Measurements from ENCODE around the gene PANK3.

DNA sequence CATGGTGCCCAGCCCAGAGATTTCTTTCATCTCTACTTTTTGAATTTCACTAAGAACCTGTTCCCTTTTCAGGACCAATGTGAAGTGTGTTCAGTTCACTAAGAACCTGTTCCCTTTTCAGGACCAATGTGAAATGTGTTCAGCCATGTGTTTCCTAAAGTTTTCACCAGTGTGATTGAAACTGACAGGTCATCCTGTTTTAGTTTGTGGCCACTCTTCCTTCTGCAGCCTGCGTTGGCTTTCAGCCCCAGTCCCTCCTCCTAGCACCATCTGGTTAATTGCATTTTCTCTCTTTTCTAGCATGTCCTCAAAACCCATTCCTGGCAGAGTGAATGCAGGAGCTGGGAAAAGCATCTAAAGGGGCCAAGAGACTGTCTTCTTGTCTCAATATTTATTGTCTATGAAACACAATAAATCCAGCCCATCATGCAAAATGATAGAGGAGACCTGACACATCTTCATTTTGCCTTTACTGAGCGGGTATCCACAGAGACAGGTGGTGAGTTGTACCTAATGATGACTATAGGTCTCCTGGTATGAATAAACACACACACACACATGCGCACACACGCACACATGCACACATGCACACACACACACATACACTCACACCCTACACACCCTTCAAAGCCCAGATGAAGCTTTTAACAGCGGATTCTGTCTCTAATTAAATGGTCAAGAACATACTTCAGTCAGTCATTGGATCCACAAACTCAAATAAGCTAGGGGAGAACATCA is 6.1 kb upstream of the PANK3 start:
- TF ChIP-seq, protein P1, sequence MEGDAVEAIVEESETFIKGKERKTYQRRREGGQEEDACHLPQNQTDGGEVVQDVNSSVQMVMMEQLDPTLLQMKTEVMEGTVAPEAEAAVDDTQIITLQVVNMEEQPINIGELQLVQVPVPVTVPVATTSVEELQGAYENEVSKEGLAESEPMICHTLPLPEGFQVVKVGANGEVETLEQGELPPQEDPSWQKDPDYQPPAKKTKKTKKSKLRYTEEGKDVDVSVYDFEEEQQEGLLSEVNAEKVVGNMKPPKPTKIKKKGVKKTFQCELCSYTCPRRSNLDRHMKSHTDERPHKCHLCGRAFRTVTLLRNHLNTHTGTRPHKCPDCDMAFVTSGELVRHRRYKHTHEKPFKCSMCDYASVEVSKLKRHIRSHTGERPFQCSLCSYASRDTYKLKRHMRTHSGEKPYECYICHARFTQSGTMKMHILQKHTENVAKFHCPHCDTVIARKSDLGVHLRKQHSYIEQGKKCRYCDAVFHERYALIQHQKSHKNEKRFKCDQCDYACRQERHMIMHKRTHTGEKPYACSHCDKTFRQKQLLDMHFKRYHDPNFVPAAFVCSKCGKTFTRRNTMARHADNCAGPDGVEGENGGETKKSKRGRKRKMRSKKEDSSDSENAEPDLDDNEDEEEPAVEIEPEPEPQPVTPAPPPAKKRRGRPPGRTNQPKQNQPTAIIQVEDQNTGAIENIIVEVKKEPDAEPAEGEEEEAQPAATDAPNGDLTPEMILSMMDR (IDR thresholded peaks at IDR 0.05) = no peak
- no peak for TF ChIP-seq POLR2AphosphoS5 (IDR thresholded peaks at IDR 0.05)
